GM12878 (cell line): ENCODE data around the gene BCAT1.

Source experiments
- ATF2 ChIP-seq: IDR thresholded peaks from 2 replicates; pipeline ENCODE4 v1.6.1; 2012; ENCODE audit warnings: low read length, inconsistent platforms
- CTCF ChIP-seq, 3 experiments: IDR thresholded peaks in 2 of 3; conservative IDR thresholded peaks in 1 of 3; 2 replicates each; pipeline ENCODE4 v1.5.1; 2011; ENCODE audit warnings: low read depth in 3 of 3, low read length in 3 of 3, mild to moderate bottlenecking in 3 of 3, control low read depth in 2 of 3, moderate library complexity in 2 of 3, inconsistent platforms in 1 of 3, mixed read lengths in 1 of 3; ENCODE audit not compliant: control insufficient read depth in 2 of 3, insufficient read depth in 1 of 3; ENCODE audit errors: extremely low read depth in 1 of 3
- ETV6 ChIP-seq, 2 experiments: fragments of 450-650 bp in 1 of 2; IDR thresholded peaks in 1 of 2; conservative IDR thresholded peaks in 1 of 2; 2 replicates each; pipeline ENCODE4 v1.6.1; 2014; ENCODE audit warnings: antibody characterized with exemption in 1 of 2, borderline replicate concordance in 1 of 2, low read depth in 1 of 2, mild to moderate bottlenecking in 1 of 2, moderate library complexity in 1 of 2
- SIX5 ChIP-seq: IDR thresholded peaks from 2 replicates; pipeline ENCODE4 v1.6.1; 2011; ENCODE audit warnings: mild to moderate bottlenecking, low read depth, low read length, moderate library complexity; ENCODE audit not compliant: severe bottlenecking
- YY1 ChIP-seq: IDR thresholded peaks from 2 replicates; pipeline ENCODE4 v1.6.1; 2011; ENCODE audit warnings: low read depth, mild to moderate bottlenecking, low read length
- TF ChIP-seq, protein P1 (sequence below): fragments of 450-650 bp; IDR thresholded peaks from 2 replicates; pipeline ENCODE4 v1.6.1; 2017; ENCODE audit warnings: mild to moderate bottlenecking, low read depth, inconsistent platforms; ENCODE audit not compliant: poor library complexity, severe bottlenecking
- TF ChIP-seq, protein P2 (sequence below): fragments of 450-650 bp; IDR thresholded peaks from 2 replicates; pipeline ENCODE4 v1.6.1; 2016; ENCODE audit warnings: mild to moderate bottlenecking

- TF ChIP-seq SIX5, result no peak
- no peak for TF ChIP-seq YY1
- no peak for TF ChIP-seq ETV6 (conservative IDR thresholded peaks at IDR 0.05 in 1 of 2, IDR thresholded peaks at IDR 0.05 in 1 of 2; ENCODE audit: borderline replicate concordance in 1 of 2, low read depth in 1 of 2)
- TF ChIP-seq, protein P1, sequence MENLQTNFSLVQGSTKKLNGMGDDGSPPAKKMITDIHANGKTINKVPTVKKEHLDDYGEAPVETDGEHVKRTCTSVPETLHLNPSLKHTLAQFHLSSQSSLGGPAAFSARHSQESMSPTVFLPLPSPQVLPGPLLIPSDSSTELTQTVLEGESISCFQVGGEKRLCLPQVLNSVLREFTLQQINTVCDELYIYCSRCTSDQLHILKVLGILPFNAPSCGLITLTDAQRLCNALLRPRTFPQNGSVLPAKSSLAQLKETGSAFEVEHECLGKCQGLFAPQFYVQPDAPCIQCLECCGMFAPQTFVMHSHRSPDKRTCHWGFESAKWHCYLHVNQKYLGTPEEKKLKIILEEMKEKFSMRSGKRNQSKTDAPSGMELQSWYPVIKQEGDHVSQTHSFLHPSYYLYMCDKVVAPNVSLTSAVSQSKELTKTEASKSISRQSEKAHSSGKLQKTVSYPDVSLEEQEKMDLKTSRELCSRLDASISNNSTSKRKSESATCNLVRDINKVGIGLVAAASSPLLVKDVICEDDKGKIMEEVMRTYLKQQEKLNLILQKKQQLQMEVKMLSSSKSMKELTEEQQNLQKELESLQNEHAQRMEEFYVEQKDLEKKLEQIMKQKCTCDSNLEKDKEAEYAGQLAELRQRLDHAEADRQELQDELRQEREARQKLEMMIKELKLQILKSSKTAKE, result no peak
- TF ChIP-seq CTCF (IDR thresholded peaks at IDR 0.05 in 2 of 3, conservative IDR thresholded peaks at IDR 0.05 in 1 of 3; ENCODE audit: control insufficient read depth in 2 of 3, extremely low read depth in 1 of 3, insufficient read depth in 1 of 3, low read depth in 3 of 3, low read length in 3 of 3), result no peak
- TF ChIP-seq, protein P2, sequence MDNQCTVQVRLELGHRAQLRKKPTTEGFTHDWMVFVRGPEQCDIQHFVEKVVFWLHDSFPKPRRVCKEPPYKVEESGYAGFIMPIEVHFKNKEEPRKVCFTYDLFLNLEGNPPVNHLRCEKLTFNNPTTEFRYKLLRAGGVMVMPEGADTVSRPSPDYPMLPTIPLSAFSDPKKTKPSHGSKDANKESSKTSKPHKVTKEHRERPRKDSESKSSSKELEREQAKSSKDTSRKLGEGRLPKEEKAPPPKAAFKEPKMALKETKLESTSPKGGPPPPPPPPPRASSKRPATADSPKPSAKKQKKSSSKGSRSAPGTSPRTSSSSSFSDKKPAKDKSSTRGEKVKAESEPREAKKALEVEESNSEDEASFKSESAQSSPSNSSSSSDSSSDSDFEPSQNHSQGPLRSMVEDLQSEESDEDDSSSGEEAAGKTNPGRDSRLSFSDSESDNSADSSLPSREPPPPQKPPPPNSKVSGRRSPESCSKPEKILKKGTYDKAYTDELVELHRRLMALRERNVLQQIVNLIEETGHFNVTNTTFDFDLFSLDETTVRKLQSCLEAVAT, result no peak
- no peak for TF ChIP-seq ATF2
Observed at GRCh38 chr12:24815114-24815423, 133.8 kb downstream of the BCAT1 start.
